B cell (primary cell): ENCODE measurements around the gene CTBP2. TPM values are rescaled to one million over a fixed set of nuclear protein-coding genes. Genes with fewer than 3 reads are reported as not detected.

Source experiments
- ATAC-seq: fragments of 200-7000 bp; cut with Tn5 transposase; one replicate; pipeline ENCODE4 v1.10.0; 2021; ENCODE audit warnings: low read depth, mild to moderate bottlenecking, moderate number of reproducible peaks, moderate library complexity
- CTCF ChIA-PET: fragments of 350-600 bp; sonication (Branson Sonifier 250); formaldehyde crosslinking; loops from one replicate; lab custom pipeline; 2021; ENCODE audit warnings: antibody characterized with exemption, inconsistent platforms; lab: Charles Lee
- POLR2A ChIA-PET: fragments of 350-600 bp; sonication (Branson Sonifier 250); formaldehyde crosslinking; loops from one replicate; lab custom pipeline; 2021; ENCODE audit warnings: antibody characterized with exemption; lab: Charles Lee
- DNase-seq: peaks from one replicate; pipeline ENCODE4 v3.0.0; 2013
- H2AFZ ChIP-seq: 2 replicates; pipeline ENCODE4 v1.6.1; 2012; ENCODE audit warnings: mild to moderate bottlenecking, low read depth, low read length; ENCODE audit not compliant: insufficient read depth, poor library complexity, severe bottlenecking
- H3K27ac ChIP-seq, 2 donors: 1 replicate in 1 of 2; 2 replicates in 1 of 2; pipeline ENCODE4 v1.5.1; 2012 to 2013; ENCODE audit warnings: low read length in 2 of 2, mild to moderate bottlenecking in 2 of 2, moderate library complexity in 1 of 2
- H3K27me3 ChIP-seq, 4 experiments: fragments of 200-600 bp in 1 of 4; sonication (generic) in 1 of 4; replicated peaks in 1 of 4; 1 replicate in 2 of 4; 2 replicates in 2 of 4; pipeline versions ENCODE4 v1.6.1 to v1.7.0; 2013 to 2016; ENCODE audit warnings: low read length in 3 of 4, mild to moderate bottlenecking in 2 of 4, mixed read lengths in 1 of 4, moderate library complexity in 1 of 4; ENCODE audit not compliant: insufficient read depth in 4 of 4, control insufficient read depth in 3 of 4; ENCODE audit errors: control extremely low read depth in 1 of 4
- H3K36me3 ChIP-seq, 2 experiments: replicated peaks in 1 of 2; 1 replicate in 1 of 2; 2 replicates in 1 of 2; pipeline versions ENCODE4 v1.6.1 to v1.7.1; 2013; ENCODE audit warnings: low read length in 1 of 2; ENCODE audit not compliant: insufficient read depth in 2 of 2, control insufficient read depth in 1 of 2; ENCODE audit errors: control extremely low read depth in 1 of 2, extremely low read depth in 1 of 2
- H3K4me1 ChIP-seq, 2 donors: fragments of 200-600 bp in 1 of 2; sonication (generic) in 1 of 2; 1 replicate in 1 of 2; 2 replicates in 1 of 2; pipeline versions ENCODE4 v1.5.1 to v1.6.1; 2013 to 2017; ENCODE audit warnings: low read length in 2 of 2; ENCODE audit not compliant: control insufficient read depth in 2 of 2, insufficient read depth in 2 of 2
- H3K4me2 ChIP-seq: replicated peaks from 2 replicates; pipeline ENCODE3; 2012; ENCODE audit warnings: mild to moderate bottlenecking, low read depth, low read length; ENCODE audit not compliant: poor library complexity, severe bottlenecking
- H3K4me3 ChIP-seq, 5 experiments: fragments of 200-600 bp in 1 of 5; sonication (generic) in 1 of 5; 1 replicate in 3 of 5; 2 replicates in 2 of 5; pipeline versions ENCODE4 v1.5.1 to v1.7.0; 2011 to 2016; ENCODE audit warnings: low read length in 4 of 5, mild to moderate bottlenecking in 4 of 5, low read depth in 2 of 5, control low read depth in 1 of 5, moderate library complexity in 1 of 5; ENCODE audit not compliant: insufficient read depth in 1 of 5; ENCODE audit errors: control extremely low read depth in 1 of 5, extremely low read depth in 1 of 5
- H3K79me2 ChIP-seq: fragments of 200-600 bp; sonication (generic); one replicate; pipeline ENCODE4 v1.6.0; 2016; ENCODE audit warnings: low read length; ENCODE audit not compliant: control insufficient read depth, insufficient read depth
- H3K9ac ChIP-seq: fragments of 200-600 bp; sonication (generic); 2 replicates; pipeline ENCODE4 v1.6.1; 2017; ENCODE audit warnings: mild to moderate bottlenecking, low read length, moderate library complexity
- H3K9me3 ChIP-seq, 3 donors: one replicate each; pipeline versions ENCODE4 v1.6.1 to v1.7.1; 2013; ENCODE audit warnings: low read length in 2 of 3; ENCODE audit not compliant: control insufficient read depth in 2 of 3, insufficient read depth in 1 of 3; ENCODE audit errors: control extremely low read depth in 1 of 3
- H4K20me1 ChIP-seq: 2 replicates; pipeline ENCODE4 v1.6.0; 2012; ENCODE audit warnings: mild to moderate bottlenecking, low read length; ENCODE audit not compliant: insufficient read depth, control insufficient read depth, poor library complexity, severe bottlenecking
- H3K27ac Mint-ChIP-seq: one replicate; pipeline ENCODE4 v1.8.0; 2021; ENCODE audit warnings: mixed read lengths
- H3K27me3 Mint-ChIP-seq: one replicate; pipeline ENCODE4 v1.8.0; 2021; ENCODE audit warnings: mixed read lengths
- H3K4me1 Mint-ChIP-seq: one replicate; pipeline ENCODE4 v1.8.0; 2021; ENCODE audit warnings: mixed read lengths
- H3K4me3 Mint-ChIP-seq: one replicate; pipeline ENCODE4 v1.8.0; 2021; ENCODE audit warnings: mixed read lengths
- H3K9me3 Mint-ChIP-seq: one replicate; pipeline ENCODE4 v1.8.0; 2022; ENCODE audit warnings: mixed read lengths; ENCODE audit not compliant: insufficient read depth
- EZH2 ChIP-seq: IDR thresholded peaks from 2 replicates; pipeline ENCODE4 v1.6.1; 2012; ENCODE audit warnings: borderline replicate concordance, low read depth, mild to moderate bottlenecking, moderate library complexity, low read length; ENCODE audit not compliant: insufficient read depth, poor library complexity, severe bottlenecking
- WGBS: methylation state at CpG from one replicate; pipeline ENCODE4 v1.1.5; 2013; ENCODE audit warnings: missing lambda C conversion rate; ENCODE audit not compliant: insufficient coverage; 5-methylcytosine and 5-hydroxymethylcytosine counted together
- intact Hi-C: fragments of 100-400 bp; cut with micrococcal nuclease; formaldehyde crosslinking; loops from one replicate; pipeline ENCODE4 v1.10.0; 2022
- polyA plus RNA-seq: library from polyadenylated mRNA; depleted of rRNA; stranded (reverse); fragments of >200 nt; gene quantifications from 2 replicates; pipeline ENCODE4 v1.2.3, GENCODE V29; 2012
- total RNA-seq, 2 donors: library from RNA; stranded (reverse); fragments of 120-200 nt in 1 of 2; gene quantifications; 1 replicate in 1 of 2; 2 replicates in 1 of 2; pipeline versions ENCODE4 v1.2.3 to v1.2.4, GENCODE V29; 2013 to 2022
- TF ChIP-seq, protein P1 (sequence below): fragments of 200-600 bp; IDR thresholded peaks from one replicate; pipeline ENCODE4 v1.8.0; 2022; ENCODE audit warnings: antibody characterized with exemption, mild to moderate bottlenecking

CTBP2 gene
- total and polyA plus RNA-seq, 2 donors (not counting 1 experiment from before 2014, with no cell fraction given), result 0.39 to 0.85 TPM

DNA sequence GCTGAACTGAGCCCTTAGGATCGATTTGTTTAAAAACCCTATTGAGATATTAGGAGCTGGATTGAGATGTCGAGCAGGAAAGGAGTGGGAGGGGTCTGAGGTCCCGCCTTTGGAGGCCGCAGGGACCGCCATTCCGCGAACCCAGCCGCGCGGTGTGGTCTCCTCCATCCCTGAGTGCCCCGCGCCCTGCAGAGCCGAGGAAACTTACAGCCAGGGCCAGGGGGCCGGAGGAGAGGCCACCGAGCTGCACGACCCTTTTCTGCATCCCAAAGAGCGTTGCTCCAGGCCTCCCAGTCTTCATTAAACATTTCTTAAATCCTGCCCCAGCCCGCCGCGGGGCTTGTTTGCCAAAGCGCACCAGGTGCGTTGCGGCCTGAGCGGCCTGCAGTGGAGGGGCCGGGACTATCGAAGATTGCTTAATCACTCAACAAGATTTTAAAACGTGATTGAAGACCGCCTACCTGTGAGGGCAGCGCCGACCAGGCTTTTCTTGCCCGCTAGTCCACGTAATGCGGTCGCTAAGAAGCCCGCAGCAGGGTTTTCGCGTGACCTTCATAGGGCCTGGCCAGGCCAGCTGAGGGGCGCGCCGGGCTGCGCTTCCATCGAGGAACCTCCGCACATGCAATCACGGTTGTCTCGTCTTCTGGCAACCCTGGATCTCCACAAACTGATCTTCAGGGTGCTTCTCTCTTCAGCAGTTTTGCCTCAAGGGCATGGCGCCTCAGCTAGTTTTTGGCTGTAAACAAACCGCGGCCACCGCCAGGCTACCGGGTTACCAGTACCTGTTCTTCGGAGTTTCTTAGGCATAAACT, 2.0 kb upstream of the CTBP2 start:
- H3K4me2 ChIP-seq, result peak overlapping the region; percentile 91
- H3K9ac ChIP-seq, result no peak overlapping the region

DNA sequence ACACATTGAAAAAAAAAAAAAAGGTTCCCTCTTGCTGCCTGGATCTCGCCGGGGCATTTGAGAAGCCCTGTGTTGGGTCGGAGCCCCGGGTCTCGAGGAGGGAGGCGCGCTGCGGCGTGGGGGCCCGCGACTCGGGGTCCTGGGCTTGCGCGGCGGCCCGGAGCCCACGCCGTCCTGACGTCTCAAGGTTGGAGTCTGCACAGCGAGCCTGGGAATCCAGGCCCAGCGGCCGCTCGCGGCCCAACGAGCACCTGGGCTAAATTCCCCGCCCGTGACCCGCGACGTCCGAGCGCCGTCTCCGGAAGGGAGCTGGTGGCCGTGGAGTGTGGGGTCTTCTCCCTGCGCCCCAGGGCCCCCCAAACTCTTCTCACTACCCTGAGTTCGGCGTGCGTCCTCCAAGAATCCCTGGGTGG, 1.4 kb upstream of the CTBP2 start:
- Histone ChIP-seq H3K4me3 (peak overlapping the region in 3 of 5 experiments; percentile 47 to 62 (median 51)), H2AFZ (peak overlapping the region; percentile 33), H3K27me3 (peaks cover 0 to 38% (median 24%) of the 10 kb centered on the region in 4 experiments), H3K4me2 (peak overlapping the region; percentile 91), H3K36me3 (no peaks in the 10 kb centered on the region), H4K20me1 (no peaks in the 10 kb centered on the region), H3K27ac (no peak overlapping the region), H3K79me2 (no peaks in the 10 kb centered on the region), H3K4me1 (peaks cover 9 to 23% of the 10 kb centered on the region in 2 donors), H3K9me3 (peaks cover 0 to 14% (median 0%) of the 10 kb centered on the region in 3 donors), H3K9ac (peak overlapping the region; percentile 59)
- no peak for DNase-seq
- no peak for ATAC-seq
- ChIA-PET CTCF (no interaction called here), POLR2A (no interaction called here)
- intact Hi-C loops, result no loop called here
- Mint-ChIP-seq H3K9me3 (no peaks in the 10 kb centered on the region), H3K4me1 (peaks cover 11% of the 10 kb centered on the region), H3K27me3 (peaks cover 40% of the 10 kb centered on the region), H3K4me3 (peak overlapping the region; percentile 64), H3K27ac (no peak overlapping the region)
- 5% methylated on average over 32 of the region's 39 CpGs for WGBS
- TF ChIP-seq, protein P1, sequence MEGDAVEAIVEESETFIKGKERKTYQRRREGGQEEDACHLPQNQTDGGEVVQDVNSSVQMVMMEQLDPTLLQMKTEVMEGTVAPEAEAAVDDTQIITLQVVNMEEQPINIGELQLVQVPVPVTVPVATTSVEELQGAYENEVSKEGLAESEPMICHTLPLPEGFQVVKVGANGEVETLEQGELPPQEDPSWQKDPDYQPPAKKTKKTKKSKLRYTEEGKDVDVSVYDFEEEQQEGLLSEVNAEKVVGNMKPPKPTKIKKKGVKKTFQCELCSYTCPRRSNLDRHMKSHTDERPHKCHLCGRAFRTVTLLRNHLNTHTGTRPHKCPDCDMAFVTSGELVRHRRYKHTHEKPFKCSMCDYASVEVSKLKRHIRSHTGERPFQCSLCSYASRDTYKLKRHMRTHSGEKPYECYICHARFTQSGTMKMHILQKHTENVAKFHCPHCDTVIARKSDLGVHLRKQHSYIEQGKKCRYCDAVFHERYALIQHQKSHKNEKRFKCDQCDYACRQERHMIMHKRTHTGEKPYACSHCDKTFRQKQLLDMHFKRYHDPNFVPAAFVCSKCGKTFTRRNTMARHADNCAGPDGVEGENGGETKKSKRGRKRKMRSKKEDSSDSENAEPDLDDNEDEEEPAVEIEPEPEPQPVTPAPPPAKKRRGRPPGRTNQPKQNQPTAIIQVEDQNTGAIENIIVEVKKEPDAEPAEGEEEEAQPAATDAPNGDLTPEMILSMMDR, result no peak
- TF ChIP-seq EZH2, result no peak

More for the DNA sequence above, 2.0 kb upstream of the CTBP2 start:
- H3K9me3 Mint-ChIP-seq, result no peaks in the 10 kb centered on the region
- WGBS, result 54% methylated on average over 47 of the region's 51 CpGs
- TF ChIP-seq, protein P1, result no peak
- no peak for TF ChIP-seq EZH2
- Histone ChIP-seq H3K27ac (no peak overlapping the region), H4K20me1 (no peaks in the 10 kb centered on the region), H3K27me3 (peaks cover 0 to 32% (median 19%) of the 10 kb centered on the region in 4 experiments), H3K4me1 (peaks cover 9 to 23% of the 10 kb centered on the region in 2 donors), H3K9me3 (peaks cover 0 to 14% (median 0%) of the 10 kb centered on the region in 3 donors), H3K4me3 (no peak overlapping the region), H3K79me2 (no peaks in the 10 kb centered on the region), H2AFZ (peak overlapping the region; percentile 33), H3K36me3 (no peaks in the 10 kb centered on the region)
- peak overlapping the region; percentile 47 for H3K4me3 Mint-ChIP-seq
- ATAC-seq (no peak), DNase-seq (no peak)
- no peak overlapping the region for H3K27ac Mint-ChIP-seq
- H3K27me3 Mint-ChIP-seq, result peaks cover 34% of the 10 kb centered on the region
- intact Hi-C loops, result no loop called here
- ChIA-PET POLR2A (no interaction called here), CTCF (no interaction called here)
- H3K4me1 Mint-ChIP-seq, result peaks cover 11% of the 10 kb centered on the region
